Tibial nerve (tissue), 4 donors: ENCODE measurements around the gene IP6K1. TPM values are rescaled to one million over a fixed set of nuclear protein-coding genes. Genes with fewer than 3 reads are reported as not detected.

ENCODE experiments used
- DNase-seq, 2 donors: peaks; one replicate each; pipeline ENCODE4 v3.0.0-alpha.2; 2019; ENCODE audit warnings: low spot score in 2 of 2
- H3K27ac ChIP-seq, 4 donors: fragments of 200-600 bp; sonication (generic) in 3 of 4; one replicate each; pipeline ENCODE4 v1.5.1; 2017 to 2019; ENCODE audit warnings: mild to moderate bottlenecking in 1 of 4
- H3K27me3 ChIP-seq, 2 donors: fragments of 200-600 bp; sonication (generic) in 1 of 2; one replicate each; pipeline versions ENCODE4 v1.5.1 to v1.6.0; 2017 to 2019
- H3K36me3 ChIP-seq, 3 donors: fragments of 200-600 bp; sonication (generic); one replicate each; pipeline ENCODE4 v1.5.1; 2018 to 2019
- H3K4me1 ChIP-seq, 4 donors: fragments of 200-600 bp; sonication (generic) in 3 of 4; one replicate each; pipeline ENCODE4 v1.5.1; 2017 to 2019
- H3K4me3 ChIP-seq, 4 donors: fragments of 200-600 bp; sonication (generic) in 3 of 4; one replicate each; pipeline ENCODE4 v1.5.1; 2017 to 2019; ENCODE audit warnings: mild to moderate bottlenecking in 1 of 4, moderate library complexity in 1 of 4
- H3K9me3 ChIP-seq, 4 donors: fragments of 200-600 bp; sonication (generic) in 3 of 4; one replicate each; pipeline ENCODE4 v1.5.1; 2017 to 2019
- EP300 ChIP-seq, 2 donors: sonication (generic); formaldehyde crosslinking; IDR thresholded peaks; one replicate each; pipeline ENCODE4 v1.6.1; 2017; ENCODE audit warnings: antibody characterized with exemption in 2 of 2, mild to moderate bottlenecking in 1 of 2
- POLR2A ChIP-seq, 2 donors: fragments of 450-650 bp; IDR thresholded peaks; one replicate each; pipeline ENCODE4 v1.6.1; 2017; ENCODE audit warnings: antibody characterized with exemption in 2 of 2, mild to moderate bottlenecking in 2 of 2, moderate library complexity in 2 of 2
- WGBS, 2 donors: methylation state at CpG; one replicate each; pipeline ENCODE4 v1.1.5; 2018; 5-methylcytosine and 5-hydroxymethylcytosine counted together
- total RNA-seq, 4 donors: library from RNA; depleted of rRNA; stranded (reverse); fragments of >200 nt; gene quantifications; one replicate each; pipeline ENCODE4 v1.1.0, GENCODE V29; 2016
- TF ChIP-seq, protein P1 (sequence below), 5 experiments: fragments of 200-600 bp in 3 of 5; fragments of 450-650 bp in 2 of 5; sonication (generic) in 3 of 5; IDR thresholded peaks; one replicate each; pipeline ENCODE4 v1.5.1; 2016 to 2019; ENCODE audit warnings: antibody characterized with exemption in 5 of 5, mild to moderate bottlenecking in 3 of 5, moderate library complexity in 2 of 5

The IP6K1 gene
- total RNA-seq, 4 donors from 2014 or later = 43.2 to 77.5 (median 50.7) TPM

DNA sequence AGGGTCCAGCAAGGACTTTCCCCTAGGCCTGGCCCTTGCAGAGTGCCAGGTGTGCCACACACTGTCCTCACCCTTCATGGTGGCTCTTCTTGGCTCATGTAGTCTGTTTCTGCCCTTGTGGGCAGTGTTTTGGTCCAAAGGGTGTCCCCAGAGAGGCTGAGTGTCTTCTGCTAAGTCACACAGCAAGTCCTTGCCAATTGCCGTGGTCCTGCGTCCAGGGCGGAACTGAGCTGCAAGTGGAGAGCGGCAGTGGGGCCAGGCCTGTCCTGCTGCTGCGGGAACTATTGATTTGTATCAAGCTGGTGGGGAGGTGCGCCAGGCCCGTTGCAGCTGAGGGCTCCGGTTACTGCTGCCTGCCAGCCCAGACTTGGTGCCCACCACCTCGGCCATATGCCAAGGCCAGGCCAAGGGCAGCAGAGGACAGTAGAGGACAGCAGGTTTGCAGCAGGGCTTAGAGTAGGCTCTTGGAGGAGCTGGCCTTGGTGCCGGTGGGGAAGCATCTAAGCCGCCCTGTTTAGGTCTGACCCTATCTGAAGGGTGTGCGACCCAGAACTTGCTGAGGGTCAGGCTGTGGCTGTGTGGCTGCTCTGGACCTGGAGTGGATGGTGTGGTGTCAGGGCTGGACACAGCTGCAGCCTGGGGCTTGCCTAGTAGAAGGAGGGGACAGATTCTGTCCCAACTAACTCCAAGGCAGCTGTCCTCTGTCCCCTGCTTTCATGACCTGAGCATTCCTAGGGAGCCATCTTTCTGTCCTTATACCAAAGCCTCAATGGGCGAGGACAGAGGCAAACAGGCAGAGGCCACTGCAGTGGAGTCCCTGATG lies 71.4 kb downstream of the IP6K1 start:
- no peaks in the 10 kb centered on the region for H3K27me3 ChIP-seq
- H3K27ac ChIP-seq = no peak overlapping the region
- TF ChIP-seq EP300 (IDR thresholded peaks at IDR 0.05) = no peak
- TF ChIP-seq POLR2A (IDR thresholded peaks at IDR 0.05) = no peak
- TF ChIP-seq, protein P1, sequence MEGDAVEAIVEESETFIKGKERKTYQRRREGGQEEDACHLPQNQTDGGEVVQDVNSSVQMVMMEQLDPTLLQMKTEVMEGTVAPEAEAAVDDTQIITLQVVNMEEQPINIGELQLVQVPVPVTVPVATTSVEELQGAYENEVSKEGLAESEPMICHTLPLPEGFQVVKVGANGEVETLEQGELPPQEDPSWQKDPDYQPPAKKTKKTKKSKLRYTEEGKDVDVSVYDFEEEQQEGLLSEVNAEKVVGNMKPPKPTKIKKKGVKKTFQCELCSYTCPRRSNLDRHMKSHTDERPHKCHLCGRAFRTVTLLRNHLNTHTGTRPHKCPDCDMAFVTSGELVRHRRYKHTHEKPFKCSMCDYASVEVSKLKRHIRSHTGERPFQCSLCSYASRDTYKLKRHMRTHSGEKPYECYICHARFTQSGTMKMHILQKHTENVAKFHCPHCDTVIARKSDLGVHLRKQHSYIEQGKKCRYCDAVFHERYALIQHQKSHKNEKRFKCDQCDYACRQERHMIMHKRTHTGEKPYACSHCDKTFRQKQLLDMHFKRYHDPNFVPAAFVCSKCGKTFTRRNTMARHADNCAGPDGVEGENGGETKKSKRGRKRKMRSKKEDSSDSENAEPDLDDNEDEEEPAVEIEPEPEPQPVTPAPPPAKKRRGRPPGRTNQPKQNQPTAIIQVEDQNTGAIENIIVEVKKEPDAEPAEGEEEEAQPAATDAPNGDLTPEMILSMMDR (IDR thresholded peaks at IDR 0.05) = no peak
- no peaks in the 10 kb centered on the region for H3K9me3 ChIP-seq
- no peak for DNase-seq
- peaks cover 0 to 74% (median 0%) of the 10 kb centered on the region in 3 donors for H3K36me3 ChIP-seq
- no peak overlapping the region for H3K4me3 ChIP-seq
- peaks cover 0 to 18% (median 9%) of the 10 kb centered on the region in 4 donors for H3K4me1 ChIP-seq
- 82 to 97% methylated on average over 4 to 13 of the region's 13 CpGs for WGBS, 2 donors

GRCh38 chr3:49713336-49714105 lies 72.8 kb downstream of the IP6K1 start:
- H3K27ac ChIP-seq = no peak overlapping the region
- H3K27me3 ChIP-seq = no peaks in the 10 kb centered on the region
- TF ChIP-seq POLR2A (IDR thresholded peaks at IDR 0.05) = no peak
- no peak for TF ChIP-seq EP300 (IDR thresholded peaks at IDR 0.05)
- TF ChIP-seq, protein P1 (IDR thresholded peaks at IDR 0.05) = no peak
- DNase-seq = no peak
- no peak overlapping the region for H3K4me3 ChIP-seq
- peaks cover 0 to 4% (median under 1%) of the 10 kb centered on the region in 4 donors for H3K4me1 ChIP-seq
- peaks cover 0 to 85% (median 0%) of the 10 kb centered on the region in 3 donors for H3K36me3 ChIP-seq
- 88 to 93% methylated on average over 23 to 25 of the region's 25 CpGs for WGBS, 2 donors
- H3K9me3 ChIP-seq = no peaks in the 10 kb centered on the region

- Histone ChIP-seq H3K27me3 (no peaks in the 10 kb centered on the region), H3K4me1 (no peaks in the 10 kb centered on the region), H3K27ac (no peak overlapping the region), H3K9me3 (no peaks in the 10 kb centered on the region), H3K36me3 (peaks cover 0 to 88% (median 0%) of the 10 kb centered on the region in 3 donors), H3K4me3 (no peak overlapping the region)
- TF ChIP-seq, protein P1 (IDR thresholded peaks at IDR 0.05) = no peak
- TF ChIP-seq POLR2A (IDR thresholded peaks at IDR 0.05) = no peak
- no peak for DNase-seq
- WGBS, 2 donors = 59 to 65% methylated on average over 5 to 6 of the region's 7 CpGs
Measured at GRCh38 chr3:49712631-49713317, 73.6 kb downstream of the IP6K1 start.

DNA sequence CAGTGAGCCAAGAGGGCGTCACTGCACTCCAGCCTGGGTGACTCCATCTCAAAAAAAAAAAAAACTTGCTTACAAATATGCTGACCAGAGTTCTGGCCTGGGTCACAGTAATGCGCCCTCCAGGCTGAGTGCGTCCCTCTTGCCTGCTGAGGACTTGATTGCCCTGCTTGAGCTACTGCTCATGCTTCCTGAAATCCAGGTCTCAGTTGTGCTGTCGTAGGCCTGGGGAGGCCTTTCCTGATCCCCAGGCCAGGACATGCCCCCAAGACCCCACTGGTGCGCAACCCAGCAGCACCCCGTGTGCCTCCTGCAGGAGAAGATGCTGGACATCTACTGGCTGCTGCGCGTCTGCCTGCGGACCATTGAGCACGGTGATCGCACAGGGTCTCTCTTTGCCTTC lies 74.2 kb downstream of the IP6K1 start:
- 83 to 96% methylated on average over 7 to 11 of the region's 11 CpGs for WGBS, 2 donors
- TF ChIP-seq POLR2A (IDR thresholded peaks at IDR 0.05) (no peak), EP300 (IDR thresholded peaks at IDR 0.05) (no peak)
- TF ChIP-seq, protein P1 (IDR thresholded peaks at IDR 0.05) = no peak
- DNase-seq = no peak
- Histone ChIP-seq H3K27me3 (no peaks in the 10 kb centered on the region), H3K4me3 (no peak overlapping the region), H3K36me3 (peaks cover 0 to 88% (median 0%) of the 10 kb centered on the region in 3 donors), H3K9me3 (no peaks in the 10 kb centered on the region), H3K27ac (no peak overlapping the region), H3K4me1 (no peaks in the 10 kb centered on the region)
